Measurements from ENCODE around the gene CAMSAP2. TPM values are rescaled to one million over a fixed set of nuclear protein-coding genes. Genes with fewer than 3 reads are reported as not detected.

Gene CAMSAP2
- total RNA-seq, 6 donors from 2014 or later = 19.9 to 45.1 (median 28.0) TPM

GRCh38 chr1:200895443-200895789 is 156.7 kb downstream of the CAMSAP2 start:
- no peak for DNase-seq
- no peaks in the 10 kb centered on the region for H3K9me3 ChIP-seq
- H3K27ac ChIP-seq = peak overlapping the region; percentile 32 to 75 (median 60)
- H3K27me3 ChIP-seq = peaks cover 0 to 3% (median 0%) of the 10 kb centered on the region in 4 donors
- no peaks in the 10 kb centered on the region for H3K36me3 ChIP-seq
- ATAC-seq (ENCODE audit: low FRiP score in 2 of 2) = no peak
- WGBS, 2 donors = 38 to 65% methylated on average over 5 to 8 of the region's 8 CpGs
- TF ChIP-seq CTCF (IDR thresholded peaks at IDR 0.05) (no peak), POLR2A (IDR thresholded peaks at IDR 0.05) (no peak), EP300 (IDR thresholded peaks at IDR 0.05) (no peak), POLR2AphosphoS5 (IDR thresholded peaks at IDR 0.05) (no peak)
- H3K4me1 ChIP-seq = peaks cover 13 to 25% (median 20%) of the 10 kb centered on the region in 4 donors
- H3K4me3 ChIP-seq = peak overlapping the region in 3 of 4 donors; percentile 30 to 44 (median 40)

GRCh38 chr1:200895801-200896530 is 157.3 kb downstream of the CAMSAP2 start:
- DNase-seq = no peak
- Histone ChIP-seq H3K27me3 (peaks cover 0 to 3% (median 0%) of the 10 kb centered on the region in 4 donors), H3K36me3 (no peaks in the 10 kb centered on the region), H3K27ac (peak overlapping the region; percentile 32 to 75 (median 44)), H3K4me3 (peak overlapping the region in 3 of 4 donors; percentile 30 to 44 (median 40)), H3K9me3 (no peaks in the 10 kb centered on the region), H3K4me1 (peaks cover 9 to 20% (median 16%) of the 10 kb centered on the region in 4 donors)
- no peak for ATAC-seq (ENCODE audit: low FRiP score in 2 of 2)
- TF ChIP-seq POLR2A (IDR thresholded peaks at IDR 0.05) (no peak), POLR2AphosphoS5 (IDR thresholded peaks at IDR 0.05) (no peak), EP300 (IDR thresholded peaks at IDR 0.05) (no peak), CTCF (IDR thresholded peaks at IDR 0.05) (no peak)
- WGBS, 2 donors = 58 to 85% methylated on average over 3 to 9 of the region's 9 CpGs

GRCh38 chr1:200896531-200897196 is 158.0 kb downstream of the CAMSAP2 start:
- 48 to 53% methylated on average over 7 to 10 of the region's 10 CpGs for WGBS, 2 donors
- no peak for TF ChIP-seq POLR2AphosphoS5 (IDR thresholded peaks at IDR 0.05)
- peak in 1 of 4 donors; percentile 29 for TF ChIP-seq POLR2A (IDR thresholded peaks at IDR 0.05)
- no peaks in the 10 kb centered on the region for H3K36me3 ChIP-seq
- peak overlapping the region in 3 of 4 donors; percentile 30 to 44 (median 40) for H3K4me3 ChIP-seq
- H3K9me3 ChIP-seq = no peaks in the 10 kb centered on the region
- no peaks in the 10 kb centered on the region for H3K27me3 ChIP-seq
- DNase-seq (peak; percentile 75 to 84), ATAC-seq (ENCODE audit: low FRiP score in 2 of 2) (peak; percentile 47 to 72)
- H3K27ac ChIP-seq = peak overlapping the region; percentile 27 to 75 (median 44)
- peaks cover 2 to 13% (median 9%) of the 10 kb centered on the region in 4 donors for H3K4me1 ChIP-seq

GRCh38 chr1:200897259-200897658 is 158.6 kb downstream of the CAMSAP2 start:
- Histone ChIP-seq H3K27ac (peak overlapping the region in 3 of 4 donors; percentile 27 to 75 (median 35)), H3K4me1 (peaks cover 0 to 7% (median 5%) of the 10 kb centered on the region in 4 donors), H3K4me3 (peak overlapping the region in 2 of 4 donors; percentile 40 to 44), H3K36me3 (no peaks in the 10 kb centered on the region), H3K9me3 (no peaks in the 10 kb centered on the region), H3K27me3 (no peaks in the 10 kb centered on the region)
- TF ChIP-seq CTCF (IDR thresholded peaks at IDR 0.05) (no peak), POLR2AphosphoS5 (IDR thresholded peaks at IDR 0.05) (no peak)
- ATAC-seq (ENCODE audit: low FRiP score in 2 of 2) = no peak
- DNase-seq = no peak
- 88 to 93% methylated on average over 5 of the region's 5 CpGs for WGBS, 2 donors

- H3K27ac ChIP-seq = no peak overlapping the region
- ATAC-seq (ENCODE audit: low FRiP score in 2 of 2) (no peak), DNase-seq (no peak)
- WGBS, 2 donors = 51 to 53% methylated on average over 3 of the region's 3 CpGs
- no peaks in the 10 kb centered on the region for H3K36me3 ChIP-seq
- no peaks in the 10 kb centered on the region for H3K9me3 ChIP-seq
- peaks cover 0 to 7% (median 5%) of the 10 kb centered on the region in 4 donors for H3K4me1 ChIP-seq
- H3K4me3 ChIP-seq = no peak overlapping the region
- TF ChIP-seq EP300 (IDR thresholded peaks at IDR 0.05) = no peak
- no peaks in the 10 kb centered on the region for H3K27me3 ChIP-seq
Measured at GRCh38 chr1:200899015-200899386, 160.3 kb downstream of the CAMSAP2 start.

Measured in upper lobe of left lung (tissue), 6 donors.